A549 (cell line): ENCODE measurements around the gene MAPKAP1.

ENCODE experiments used
- POLR2A ChIP-seq: IDR thresholded peaks from 2 replicates; pipeline ENCODE4 v1.6.1; 2012; ENCODE audit warnings: mild to moderate bottlenecking, low read length
- TF ChIP-seq, protein P1 (sequence below): fragments of >200 bp; sonication (Bioruptor Twin); formaldehyde crosslinking; IDR thresholded peaks from 3 replicates; pipeline ENCODE4 v1.5.1; 2016
- TF ChIP-seq, protein P2 (sequence below): IDR thresholded peaks from 2 replicates; pipeline ENCODE4 v1.6.1; 2012

DNA sequence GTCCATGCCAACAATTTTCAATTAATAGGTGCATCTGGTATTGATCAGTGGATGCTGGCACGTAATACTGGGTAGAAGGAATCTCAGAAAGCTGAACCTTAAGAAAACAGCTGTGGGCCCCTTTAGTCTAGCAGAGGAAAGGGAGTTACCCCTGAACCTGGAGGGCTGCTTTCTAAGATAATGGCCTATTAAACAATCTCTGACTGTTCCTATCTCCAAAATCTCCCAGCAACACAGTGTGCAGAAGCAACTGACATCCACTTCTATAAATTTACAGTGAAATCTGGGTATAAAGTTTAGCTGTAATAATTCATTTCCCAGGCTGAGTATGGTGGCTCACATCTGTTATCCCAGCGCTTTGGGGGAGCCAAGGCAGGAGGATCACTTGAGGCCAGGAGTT lies 198.8 kb downstream of the MAPKAP1 start:
- TF ChIP-seq, protein P1, sequence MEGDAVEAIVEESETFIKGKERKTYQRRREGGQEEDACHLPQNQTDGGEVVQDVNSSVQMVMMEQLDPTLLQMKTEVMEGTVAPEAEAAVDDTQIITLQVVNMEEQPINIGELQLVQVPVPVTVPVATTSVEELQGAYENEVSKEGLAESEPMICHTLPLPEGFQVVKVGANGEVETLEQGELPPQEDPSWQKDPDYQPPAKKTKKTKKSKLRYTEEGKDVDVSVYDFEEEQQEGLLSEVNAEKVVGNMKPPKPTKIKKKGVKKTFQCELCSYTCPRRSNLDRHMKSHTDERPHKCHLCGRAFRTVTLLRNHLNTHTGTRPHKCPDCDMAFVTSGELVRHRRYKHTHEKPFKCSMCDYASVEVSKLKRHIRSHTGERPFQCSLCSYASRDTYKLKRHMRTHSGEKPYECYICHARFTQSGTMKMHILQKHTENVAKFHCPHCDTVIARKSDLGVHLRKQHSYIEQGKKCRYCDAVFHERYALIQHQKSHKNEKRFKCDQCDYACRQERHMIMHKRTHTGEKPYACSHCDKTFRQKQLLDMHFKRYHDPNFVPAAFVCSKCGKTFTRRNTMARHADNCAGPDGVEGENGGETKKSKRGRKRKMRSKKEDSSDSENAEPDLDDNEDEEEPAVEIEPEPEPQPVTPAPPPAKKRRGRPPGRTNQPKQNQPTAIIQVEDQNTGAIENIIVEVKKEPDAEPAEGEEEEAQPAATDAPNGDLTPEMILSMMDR, result no peak
- no peak for TF ChIP-seq POLR2A
- TF ChIP-seq, protein P2, sequence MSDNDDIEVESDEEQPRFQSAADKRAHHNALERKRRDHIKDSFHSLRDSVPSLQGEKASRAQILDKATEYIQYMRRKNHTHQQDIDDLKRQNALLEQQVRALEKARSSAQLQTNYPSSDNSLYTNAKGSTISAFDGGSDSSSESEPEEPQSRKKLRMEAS, result no peak
